ENCODE measurements around the gene PADI1.
"Not testable (repeated sequence)": the region's sequence is repeated elsewhere in the genome, so short reads cannot be mapped to it uniquely, and the experiment has no call there.

PADI1 gene

GRCh38 chr1:17235135-17235885, 30.4 kb downstream of the PADI1 start:
- no peak overlapping the region for H3K4me3 ChIP-seq (ENCODE audit: low read depth, low read length)
- DNase-seq (ENCODE audit: low read depth) = no peak

GRCh38 chr1:17236779-17237560, 32.0 kb downstream of the PADI1 start:
- DNase-seq (ENCODE audit: low read depth) = no peak
- no peak overlapping the region for H3K4me3 ChIP-seq (ENCODE audit: low read depth, low read length)

GRCh38 chr1:17237561-17237903, 32.6 kb downstream of the PADI1 start:
- DNase-seq (ENCODE audit: low read depth) = no peak
- no peak overlapping the region for H3K4me3 ChIP-seq (ENCODE audit: low read depth, low read length)

GRCh38 chr1:17239420-17239819, 34.5 kb downstream of the PADI1 start:
- no peak overlapping the region for H3K4me3 ChIP-seq (ENCODE audit: low read depth, low read length)
- peak; percentile 87 for DNase-seq (ENCODE audit: low read depth)

- DNase-seq (ENCODE audit: low read depth); H3K4me3 ChIP-seq (ENCODE audit: low read depth, low read length): not testable (repeated sequence)
Measured at GRCh38 chr1:17241011-17241779, 36.3 kb downstream of the PADI1 start.

GRCh38 chr1:17241780-17242074, 36.8 kb downstream of the PADI1 start:
- H3K4me3 ChIP-seq (ENCODE audit: low read depth, low read length); DNase-seq (ENCODE audit: low read depth): not testable (repeated sequence)

- H3K4me3 ChIP-seq (ENCODE audit: low read depth, low read length) = no peak overlapping the region
- no peak for DNase-seq (ENCODE audit: low read depth)
Measured at GRCh38 chr1:17243274-17243673, 38.3 kb downstream of the PADI1 start.

- no peak for DNase-seq (ENCODE audit: low read depth)
- H3K4me3 ChIP-seq (ENCODE audit: low read depth, low read length) = no peak overlapping the region
Measured at GRCh38 chr1:17244821-17245740, 40.2 kb downstream of the PADI1 start.

GRCh38 chr1:17245816-17246325, 40.9 kb downstream of the PADI1 start:
- H3K4me3 ChIP-seq (ENCODE audit: low read depth, low read length) = no peak overlapping the region
- no peak for DNase-seq (ENCODE audit: low read depth)

GRCh38 chr1:17246971-17247370, 42.0 kb downstream of the PADI1 start:
- no peak overlapping the region for H3K4me3 ChIP-seq (ENCODE audit: low read depth, low read length)
- DNase-seq (ENCODE audit: low read depth) = no peak

- no peak within 1 kb of the TSS for H3K4me3 ChIP-seq (ENCODE audit: low read depth, low read length)
- DNase-seq (ENCODE audit: low read depth) = no peak
Measured at GRCh38 chr1:17248781-17249180, 43.9 kb downstream of the PADI1 start, which contains the start of gene PADI3. Gene PADI3, plus strand, starts transcription at chr1:17249098. Its CDS starts 40 bp downstream, at chr1:17249138.

GRCh38 chr1:17250601-17251000, 45.7 kb downstream of the PADI1 start:
- no peak overlapping the region for H3K4me3 ChIP-seq (ENCODE audit: low read depth, low read length)
- DNase-seq (ENCODE audit: low read depth) = no peak

GRCh38 chr1:17251246-17251645, 46.3 kb downstream of the PADI1 start:
- H3K4me3 ChIP-seq (ENCODE audit: low read depth, low read length) = no peak overlapping the region
- no peak for DNase-seq (ENCODE audit: low read depth)

- no peak overlapping the region for H3K4me3 ChIP-seq (ENCODE audit: low read depth, low read length)
- no peak for DNase-seq (ENCODE audit: low read depth)
Measured at GRCh38 chr1:17251701-17252376, 46.9 kb downstream of the PADI1 start.

- H3K4me3 ChIP-seq (ENCODE audit: low read depth, low read length) = no peak overlapping the region
- no peak for DNase-seq (ENCODE audit: low read depth)
Measured at GRCh38 chr1:17255336-17255735, 50.4 kb downstream of the PADI1 start.

GRCh38 chr1:17258116-17258757, 53.3 kb downstream of the PADI1 start:
- H3K4me3 ChIP-seq (ENCODE audit: low read depth, low read length) = no peak overlapping the region
- DNase-seq (ENCODE audit: low read depth) = no peak

GRCh38 chr1:17258758-17259130, 53.8 kb downstream of the PADI1 start:
- H3K4me3 ChIP-seq (ENCODE audit: low read depth, low read length) = no peak overlapping the region
- no peak for DNase-seq (ENCODE audit: low read depth)

GRCh38 chr1:17259233-17259873, 54.4 kb downstream of the PADI1 start:
- DNase-seq (ENCODE audit: low read depth) = no peak

More at GRCh38 chr1:17259233-17259873, 54.4 kb downstream of the PADI1 start:
- H3K4me3 ChIP-seq (ENCODE audit: low read depth, low read length) = no peak overlapping the region
